NCI-H510A (cell line): ENCODE data around the gene AHCYL2.
"Not testable (repeated sequence)": the region's sequence is repeated elsewhere in the genome, so short reads cannot be mapped to it uniquely, and the experiment has no call there.

Source experiments
- DNase-seq: peaks from one replicate; lab custom pipeline; 2025; lab: John Stamatoyannopoulos, UW

Gene AHCYL2

GRCh38 chr7:129353104-129353503 is 128.3 kb downstream of the AHCYL2 start:
- DNase-seq: not testable (repeated sequence)

DNA sequence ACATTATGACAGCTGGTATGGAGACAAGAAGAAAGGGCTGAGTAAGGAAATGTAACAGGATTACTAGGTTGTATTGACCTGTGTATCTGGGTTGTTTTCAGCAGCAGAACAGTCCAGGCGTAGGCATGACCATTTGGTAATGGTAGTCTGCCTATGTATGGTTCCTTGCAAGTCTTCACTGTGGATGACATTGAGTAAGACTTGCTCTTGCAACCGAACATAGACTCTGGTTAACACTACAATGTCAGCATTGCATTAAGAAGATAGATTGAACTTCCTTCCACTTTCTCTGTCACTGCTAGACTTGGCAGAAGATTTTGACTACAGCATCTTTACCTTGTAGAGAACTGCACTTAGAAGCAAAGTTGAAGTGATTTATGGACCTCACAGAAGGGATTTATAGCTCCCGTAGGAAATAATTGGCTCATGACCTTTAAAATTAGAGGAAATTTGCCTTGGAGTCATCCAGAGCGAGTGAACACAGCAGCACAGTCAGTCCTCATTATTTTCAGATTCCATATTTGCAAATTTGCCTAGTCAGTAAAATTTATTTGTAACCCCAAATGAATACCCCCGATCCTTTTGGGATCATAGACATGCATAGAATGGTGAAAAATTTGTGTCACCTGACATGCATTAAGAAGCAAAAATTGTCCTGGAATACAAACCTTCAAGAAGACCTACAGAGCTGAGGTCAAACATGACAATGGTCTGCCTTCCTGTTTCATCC is 129.8 kb downstream of the AHCYL2 start:
- DNase-seq: no peak

- DNase-seq: no peak
These were observed 131.3 kb downstream of the AHCYL2 start for GRCh38 chr7:129356176-129356575.

GRCh38 chr7:129359176-129359575 is 134.3 kb downstream of the AHCYL2 start:
- no peak for DNase-seq

GRCh38 chr7:129359638-129360037 is 134.8 kb downstream of the AHCYL2 start:
- DNase-seq: no peak

DNA sequence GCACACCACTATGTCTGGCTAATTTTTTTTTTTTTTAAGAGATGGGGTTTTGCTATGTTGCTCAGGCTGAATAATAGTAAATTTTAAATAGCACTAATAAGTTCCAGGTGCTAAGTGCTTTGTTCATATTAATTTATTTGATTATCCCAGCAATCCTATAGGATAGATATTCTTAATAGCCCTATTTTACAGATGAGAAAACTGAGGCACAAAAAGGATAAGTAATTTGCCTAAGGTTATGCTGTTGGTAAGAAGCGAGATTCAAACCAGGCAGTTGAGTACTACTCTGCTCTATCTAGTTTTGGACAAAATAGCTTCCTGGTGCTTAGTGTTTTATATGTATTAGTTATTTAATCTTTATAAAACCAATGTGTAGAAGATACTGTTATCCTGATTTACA is 136.9 kb downstream of the AHCYL2 start:
- DNase-seq: no peak

DNA sequence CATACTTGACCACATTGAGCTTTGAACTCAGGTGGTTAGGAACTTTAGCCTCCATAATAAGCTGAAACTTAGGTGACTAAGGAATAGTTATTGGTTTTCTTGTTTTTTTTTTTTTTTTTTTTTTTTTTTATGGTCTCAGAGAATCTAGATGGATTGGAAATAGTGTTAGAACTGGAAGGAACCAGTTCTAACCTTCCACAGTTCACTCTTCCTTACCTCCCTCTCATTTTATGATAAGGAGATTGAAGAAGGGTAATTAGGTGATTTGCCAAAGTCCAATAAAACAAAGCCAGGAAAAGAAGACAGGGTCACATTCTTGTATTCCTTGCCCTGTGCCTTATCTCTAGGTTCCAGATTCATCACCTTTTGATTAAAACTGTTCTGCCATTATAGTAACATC is 137.7 kb downstream of the AHCYL2 start:
- no peak for DNase-seq

DNA sequence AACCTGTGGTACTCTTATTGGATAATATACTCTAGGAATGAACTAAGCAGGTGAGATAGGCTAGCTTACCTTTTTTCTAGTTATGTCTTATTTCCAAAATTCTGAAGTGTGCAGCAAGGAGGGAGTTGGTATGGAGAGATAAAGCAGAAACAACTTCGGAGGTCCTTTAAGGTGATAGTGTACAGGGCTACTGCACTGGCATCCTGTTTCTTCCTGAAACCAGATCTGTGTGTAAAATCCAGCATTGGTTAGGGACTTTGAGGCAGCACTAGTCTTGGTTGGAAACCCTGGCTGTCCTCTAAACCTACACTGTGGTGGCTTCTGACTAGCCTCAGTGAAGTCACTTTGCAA is 142.5 kb downstream of the AHCYL2 start:
- DNase-seq: no peak

- DNase-seq: peak; percentile 2
These were observed 143.0 kb downstream of the AHCYL2 start for GRCh38 chr7:129367700-129368388.

- DNase-seq: no peak
These were observed 143.7 kb downstream of the AHCYL2 start for GRCh38 chr7:129368389-129368986.

DNA sequence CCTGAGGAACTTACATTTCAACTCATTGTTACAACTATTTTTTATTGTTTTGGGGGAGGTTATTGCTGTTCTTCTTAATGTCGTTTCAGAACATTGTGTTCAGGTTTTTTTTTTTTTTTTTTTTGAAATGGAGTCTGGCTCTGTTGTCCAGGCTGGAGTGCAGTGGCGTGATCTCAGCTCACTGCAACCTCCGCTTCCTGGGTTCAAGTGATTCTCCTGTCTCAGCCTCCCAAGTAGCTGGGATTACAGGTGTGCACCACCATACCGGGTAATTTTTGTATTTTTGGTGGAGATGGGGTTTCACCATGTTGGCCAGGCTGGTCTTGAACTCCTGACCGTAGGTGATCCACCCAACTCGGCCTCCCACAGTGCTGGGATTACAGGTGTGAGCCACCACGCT is 144.6 kb downstream of the AHCYL2 start:
- DNase-seq: not testable (repeated sequence)

DNA sequence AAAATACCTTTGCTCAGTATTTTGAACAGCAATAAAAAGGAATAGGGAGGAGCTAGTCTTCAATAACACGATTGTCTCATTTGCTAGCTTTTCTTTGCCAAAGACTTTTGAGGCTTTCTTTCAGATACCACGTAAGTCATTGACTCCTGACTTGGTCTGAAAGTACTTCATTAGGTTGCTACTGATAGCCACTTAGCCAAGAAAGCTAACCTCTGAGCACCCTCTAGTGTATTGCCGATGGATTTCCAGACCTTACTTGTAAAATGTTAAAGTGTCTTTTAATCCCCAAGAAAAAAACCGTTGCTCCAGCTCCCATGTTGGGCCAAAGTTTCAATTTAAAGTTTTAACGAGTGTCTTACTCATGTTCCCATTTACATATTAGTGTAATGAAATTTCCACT is 146.0 kb downstream of the AHCYL2 start:
- DNase-seq: no peak

DNA sequence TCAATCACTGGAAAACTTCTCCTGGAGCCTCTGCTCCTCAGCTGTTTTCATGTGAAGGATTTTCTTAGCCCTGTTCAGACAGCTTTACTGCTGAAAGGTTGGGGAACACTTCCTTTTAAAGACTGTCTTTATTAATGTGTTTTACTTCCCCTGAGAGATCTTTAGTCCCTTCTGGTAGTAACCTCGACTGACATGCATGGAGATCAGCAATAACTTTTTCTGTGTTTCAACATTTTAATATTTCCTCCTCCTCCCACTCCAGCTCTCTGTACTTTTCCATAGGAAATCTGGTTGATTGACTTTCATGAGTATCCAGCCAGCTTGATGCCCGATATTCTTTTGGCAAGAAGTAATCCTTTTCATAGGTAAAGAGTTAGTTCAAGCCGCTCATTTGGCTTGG is 146.7 kb downstream of the AHCYL2 start:
- no peak for DNase-seq

- DNase-seq: no peak
These were observed 149.0 kb downstream of the AHCYL2 start for GRCh38 chr7:129373651-129374428.

GRCh38 chr7:129375141-129375938 is 150.5 kb downstream of the AHCYL2 start:
- DNase-seq: no peak

GRCh38 chr7:129376076-129376777 is 151.4 kb downstream of the AHCYL2 start:
- no peak for DNase-seq

DNA sequence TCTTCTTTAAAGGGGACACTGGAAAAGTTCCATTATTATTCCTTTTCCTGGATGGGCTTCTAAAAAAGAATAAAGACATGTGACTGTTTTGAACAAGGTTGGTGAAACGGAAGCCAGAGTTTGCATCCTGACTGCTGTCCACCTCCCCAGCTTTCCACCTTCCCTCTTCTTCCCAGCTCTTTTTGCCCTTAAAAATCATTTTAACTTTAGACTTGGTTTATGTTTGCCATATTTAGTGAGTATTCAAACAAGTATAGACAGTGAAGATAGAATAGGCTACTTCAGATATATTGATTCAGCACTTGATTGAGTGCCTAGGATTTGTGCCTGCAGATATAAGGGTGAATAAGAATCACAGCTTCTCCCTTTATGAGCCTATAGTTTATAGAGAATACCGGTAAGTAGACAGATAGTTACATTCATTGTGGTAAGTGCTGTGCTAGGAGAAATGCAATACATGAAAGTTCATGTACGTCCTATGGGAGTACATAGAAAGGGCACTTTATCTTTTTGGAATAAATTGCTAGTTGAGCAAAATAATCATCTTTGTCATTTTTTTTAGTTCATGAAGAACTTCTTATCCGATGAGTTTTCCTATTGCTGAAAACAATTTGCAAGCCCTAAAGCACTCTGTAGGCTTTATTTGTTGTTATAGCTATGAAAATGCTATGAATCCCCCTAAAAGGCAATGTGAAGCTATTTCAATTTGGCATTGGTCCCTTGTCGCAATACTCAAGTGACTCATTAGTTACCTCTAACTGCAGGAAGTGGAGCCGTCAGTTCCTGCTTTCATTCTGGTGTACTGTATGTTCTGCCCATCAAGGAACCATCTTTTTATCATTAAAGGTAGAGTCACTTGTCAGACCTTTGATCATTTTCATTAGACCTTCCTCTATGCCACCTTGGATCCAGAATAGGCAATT is 152.2 kb downstream of the AHCYL2 start:
- no peak for DNase-seq

GRCh38 chr7:129381710-129382484 is 157.1 kb downstream of the AHCYL2 start:
- DNase-seq: no peak

DNA sequence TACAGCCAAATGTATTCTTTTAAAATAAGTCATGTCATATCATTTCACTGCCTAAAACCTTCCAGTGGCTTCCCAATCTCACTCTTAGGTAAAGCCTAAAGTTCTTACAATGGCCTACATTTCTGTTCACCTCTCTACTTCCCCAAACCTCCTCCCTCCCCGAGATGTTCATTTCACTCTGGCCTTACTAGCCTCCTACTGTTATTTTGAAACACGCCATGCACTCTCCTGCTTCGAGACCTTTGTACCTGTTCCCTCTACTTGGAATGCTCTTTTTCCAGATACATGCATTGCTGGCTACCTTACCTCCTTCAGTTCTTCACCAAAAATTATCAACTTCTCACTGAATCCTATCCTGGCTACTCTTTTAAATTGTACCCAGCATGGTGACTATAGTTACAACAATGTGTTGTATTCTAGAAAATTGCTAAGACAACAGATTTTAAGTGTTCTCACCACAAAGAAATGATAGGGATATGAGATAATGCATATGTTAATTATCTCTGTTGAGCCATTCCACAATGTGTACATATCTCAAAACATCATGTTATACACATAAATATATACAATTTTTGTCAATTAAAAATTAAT is 158.8 kb downstream of the AHCYL2 start:
- DNase-seq: no peak
